ENCODE results near the gene SPECC1L.

DNA sequence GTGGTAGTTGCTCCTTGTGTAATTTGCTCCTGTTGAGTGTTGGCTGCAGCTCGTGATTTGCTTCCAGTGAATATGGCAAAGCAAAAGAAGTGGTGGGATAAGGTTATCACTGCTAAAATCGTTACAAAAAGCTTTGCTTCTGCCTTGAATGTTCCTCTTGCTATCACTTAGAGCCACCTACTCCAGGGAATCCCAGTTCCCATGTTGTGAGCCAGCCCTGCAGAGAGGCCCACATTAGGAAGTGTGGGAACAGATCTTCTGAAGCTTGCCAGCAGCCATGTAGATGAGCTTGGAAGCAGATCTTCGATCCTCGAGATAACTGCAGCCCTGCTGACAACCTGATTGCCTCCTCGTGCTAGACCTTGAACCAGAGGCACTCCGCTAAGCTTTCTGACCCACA is 71.0 kb downstream of the SPECC1L start:
- no peak for TF ChIP-seq EP300 (IDR thresholded peaks at IDR 0.05; ENCODE audit: borderline replicate concordance)
- no peak for TF ChIP-seq CEBPB (IDR thresholded peaks at IDR 0.05)
- no peak for TF ChIP-seq YY1 (IDR thresholded peaks at IDR 0.05; ENCODE audit: low read depth)
- no peak for TF ChIP-seq NFIC (IDR thresholded peaks at IDR 0.05)
- TF ChIP-seq, protein P1, sequence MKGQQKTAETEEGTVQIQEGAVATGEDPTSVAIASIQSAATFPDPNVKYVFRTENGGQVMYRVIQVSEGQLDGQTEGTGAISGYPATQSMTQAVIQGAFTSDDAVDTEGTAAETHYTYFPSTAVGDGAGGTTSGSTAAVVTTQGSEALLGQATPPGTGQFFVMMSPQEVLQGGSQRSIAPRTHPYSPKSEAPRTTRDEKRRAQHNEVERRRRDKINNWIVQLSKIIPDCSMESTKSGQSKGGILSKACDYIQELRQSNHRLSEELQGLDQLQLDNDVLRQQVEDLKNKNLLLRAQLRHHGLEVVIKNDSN (IDR thresholded peaks at IDR 0.05), result no peak
- no peak for TF ChIP-seq TEAD4 (IDR thresholded peaks at IDR 0.05)
